ENCODE data around the gene NODAL.

GRCh38 chr10:70479626-70480238 lies 38.3 kb upstream of the NODAL start:
- no peak; the same call in 1 of the 2 replicates for TF ChIP-seq CTCF (IDR thresholded peaks at IDR 0.05; ENCODE audit: low read length)
- TF ChIP-seq EZH2phosphoT487 (IDR thresholded peaks at IDR 0.05; ENCODE audit: low read length) = no peak
- TF ChIP-seq EZH2 (optimal IDR thresholded peaks at IDR 0.05; ENCODE audit: low read depth, low read length) = no peak

All from MM.1S (cell line).